WTC11 (cell line): ENCODE data around the gene RUNX2. TPM values are rescaled to one million over a fixed set of nuclear protein-coding genes. Genes with fewer than 3 reads are reported as not detected.

Source experiments
- ATAC-seq: fragments of 200-7000 bp; cut with Tn5 transposase; 2 replicates; pipeline ENCODE4 v1.10.0; 2021; ENCODE audit warnings: mild to moderate bottlenecking, moderate library complexity
- CTCF ChIA-PET: fragments of 300-600 bp; sonication (Branson Sonifier 250); formaldehyde crosslinking; loops from one replicate; lab custom pipeline; 2021; ENCODE audit warnings: antibody characterized with exemption; lab: Charles Lee
- POLR2A ChIA-PET: fragments of 350-600 bp; sonication (Branson Sonifier 250); formaldehyde crosslinking; loops from one replicate; lab custom pipeline; 2021; ENCODE audit warnings: antibody characterized with exemption; lab: Charles Lee
- DNase-seq: peaks from one replicate; pipeline ENCODE4 v3.0.0; 2021; ENCODE audit warnings: low spot score
- H3K27ac Mint-ChIP-seq: 2 replicates; pipeline ENCODE4 v1.8.0; 2021; ENCODE audit warnings: mixed read lengths
- H3K27me3 Mint-ChIP-seq: 2 replicates; pipeline ENCODE4 v1.8.0; 2021; ENCODE audit warnings: low read depth, mild to moderate bottlenecking, moderate library complexity, mixed read lengths
- H3K36me3 Mint-ChIP-seq: 2 replicates; pipeline ENCODE4 v1.8.0; 2021; ENCODE audit warnings: mixed read lengths
- H3K4me1 Mint-ChIP-seq: 2 replicates; pipeline ENCODE4 v1.8.0; 2022; ENCODE audit warnings: mixed read lengths
- H3K4me3 Mint-ChIP-seq: 2 replicates; pipeline ENCODE4 v1.8.0; 2021; ENCODE audit warnings: mild to moderate bottlenecking, moderate library complexity, mixed read lengths
- H3K9me3 Mint-ChIP-seq: 2 replicates; pipeline ENCODE4 v1.8.0; 2021; ENCODE audit warnings: mixed read lengths
- ELF4 ChIP-seq: sonication (generic); formaldehyde crosslinking; IDR thresholded peaks from 2 replicates; pipeline ENCODE4 v1.8.1; 2022; ENCODE audit warnings: low read depth, mild to moderate bottlenecking, moderate library complexity, missing genetic modification reagents
- ESRRA ChIP-seq: sonication (generic); formaldehyde crosslinking; IDR thresholded peaks from 2 replicates; pipeline ENCODE4 v1.8.1; 2022; ENCODE audit warnings: mild to moderate bottlenecking, missing genetic modification reagents, borderline replicate concordance
- FOXP1 ChIP-seq: sonication (generic); formaldehyde crosslinking; IDR thresholded peaks from 2 replicates; pipeline ENCODE4 v1.8.0; 2022; ENCODE audit warnings: missing genetic modification reagents, mild to moderate bottlenecking, moderate library complexity, borderline replicate concordance
- JAZF1 ChIP-seq: fragments of 250-450 bp; sonication (Bioruptor Pico); IDR thresholded peaks from 2 replicates; pipeline ENCODE4 v1.9.0; 2021; ENCODE audit warnings: moderate library complexity, mild to moderate bottlenecking, inconsistent platforms
- RORB ChIP-seq: fragments of 250-450 bp; sonication (Bioruptor Pico); IDR thresholded peaks from 2 replicates; pipeline ENCODE4 v1.9.0; 2021; ENCODE audit warnings: mild to moderate bottlenecking
- SOX15 ChIP-seq: fragments of 250-450 bp; sonication (Bioruptor Pico); IDR thresholded peaks from 2 replicates; pipeline ENCODE4 v1.9.0; 2021; ENCODE audit warnings: mild to moderate bottlenecking
- SP1 ChIP-seq: sonication (generic); formaldehyde crosslinking; conservative IDR thresholded peaks from 2 replicates; pipeline ENCODE4 v1.8.1; 2022; ENCODE audit warnings: missing genetic modification reagents
- TEAD4 ChIP-seq: sonication (generic); formaldehyde crosslinking; IDR thresholded peaks from 2 replicates; pipeline ENCODE4 v1.8.0; 2022; ENCODE audit warnings: mild to moderate bottlenecking, missing genetic modification reagents
- ZBTB21 ChIP-seq: sonication (generic); formaldehyde crosslinking; IDR thresholded peaks from 2 replicates; pipeline ENCODE4 v1.8.1; 2023; ENCODE audit warnings: mild to moderate bottlenecking, missing genetic modification reagents, borderline replicate concordance
- total RNA-seq: library from RNA; stranded (reverse); gene quantifications from 3 replicates; pipeline ENCODE4 v1.2.3, GENCODE V29; 2021
- TF ChIP-seq, protein P1 (sequence below): sonication (generic); formaldehyde crosslinking; IDR thresholded peaks from 2 replicates; pipeline ENCODE4 v1.8.1; 2022; ENCODE audit warnings: mild to moderate bottlenecking, missing genetic modification reagents, moderate library complexity, borderline replicate concordance
- TF ChIP-seq, protein P2 (sequence below): sonication (generic); formaldehyde crosslinking; IDR thresholded peaks from 2 replicates; pipeline ENCODE4 v1.8.0; 2022; ENCODE audit warnings: mild to moderate bottlenecking, missing genetic modification reagents
- TF ChIP-seq, protein P3 (sequence below): sonication (generic); formaldehyde crosslinking; IDR thresholded peaks from 2 replicates; pipeline ENCODE4 v1.8.0; 2023; ENCODE audit warnings: mild to moderate bottlenecking, missing genetic modification reagents
- TF ChIP-seq, protein P4 (sequence below): sonication (generic); formaldehyde crosslinking; IDR thresholded peaks from 2 replicates; pipeline ENCODE4 v1.8.0; 2022; ENCODE audit warnings: mild to moderate bottlenecking, missing genetic modification reagents
- TF ChIP-seq, protein P5 (sequence below): sonication (generic); formaldehyde crosslinking; IDR thresholded peaks from 2 replicates; pipeline ENCODE4 v1.8.1; 2022; ENCODE audit warnings: low read depth, missing genetic modification reagents, borderline replicate concordance
- TF ChIP-seq, protein P6 (sequence below): fragments of 250-450 bp; sonication (Bioruptor Pico); IDR thresholded peaks from 2 replicates; pipeline ENCODE4 v1.9.0; 2021; ENCODE audit warnings: mild to moderate bottlenecking

Gene RUNX2
- total RNA-seq, 1 experiment from 2014 or later = 0.28 TPM

DNA sequence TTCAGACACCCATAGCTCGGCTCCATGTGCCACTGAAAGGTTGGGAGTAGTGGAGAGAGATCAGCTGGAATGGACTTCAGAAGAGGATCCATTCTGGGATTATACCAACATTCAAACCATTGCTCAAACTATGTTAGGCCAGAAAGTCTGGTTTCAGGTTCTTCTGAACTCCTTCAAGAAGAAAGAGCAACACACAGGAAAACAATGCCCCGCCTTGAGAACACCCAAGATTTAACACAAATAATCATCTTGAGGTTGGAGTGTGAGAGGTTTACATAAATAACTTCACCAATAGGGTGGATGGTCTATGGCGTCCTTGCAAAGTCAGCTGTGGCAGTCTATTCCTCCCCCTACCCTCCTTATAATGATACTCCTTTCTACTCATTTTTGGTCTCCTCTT lies 261.2 kb downstream of the RUNX2 start:
- Mint-ChIP-seq H3K4me3 (no peak overlapping the region), H3K27ac (no peak overlapping the region), H3K9me3 (no peaks in the 10 kb centered on the region), H3K27me3 (no peaks in the 10 kb centered on the region), H3K36me3 (no peaks in the 10 kb centered on the region), H3K4me1 (peaks cover 18% of the 10 kb centered on the region)
- no peak for TF ChIP-seq RORB
- TF ChIP-seq ZBTB21 (CRISPR knock-in tag) = no peak
- TF ChIP-seq, protein P1, sequence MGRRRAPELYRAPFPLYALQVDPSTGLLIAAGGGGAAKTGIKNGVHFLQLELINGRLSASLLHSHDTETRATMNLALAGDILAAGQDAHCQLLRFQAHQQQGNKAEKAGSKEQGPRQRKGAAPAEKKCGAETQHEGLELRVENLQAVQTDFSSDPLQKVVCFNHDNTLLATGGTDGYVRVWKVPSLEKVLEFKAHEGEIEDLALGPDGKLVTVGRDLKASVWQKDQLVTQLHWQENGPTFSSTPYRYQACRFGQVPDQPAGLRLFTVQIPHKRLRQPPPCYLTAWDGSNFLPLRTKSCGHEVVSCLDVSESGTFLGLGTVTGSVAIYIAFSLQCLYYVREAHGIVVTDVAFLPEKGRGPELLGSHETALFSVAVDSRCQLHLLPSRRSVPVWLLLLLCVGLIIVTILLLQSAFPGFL (CRISPR knock-in tag) = no peak
- TF ChIP-seq SP1 (CRISPR knock-in tag) = no peak
- TF ChIP-seq, protein P2, sequence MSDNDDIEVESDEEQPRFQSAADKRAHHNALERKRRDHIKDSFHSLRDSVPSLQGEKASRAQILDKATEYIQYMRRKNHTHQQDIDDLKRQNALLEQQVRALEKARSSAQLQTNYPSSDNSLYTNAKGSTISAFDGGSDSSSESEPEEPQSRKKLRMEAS (CRISPR knock-in tag) = no peak
- TF ChIP-seq JAZF1 (CRISPR knock-in tag) = no peak
- TF ChIP-seq ESRRA (CRISPR knock-in tag) = no peak
- TF ChIP-seq, protein P3, sequence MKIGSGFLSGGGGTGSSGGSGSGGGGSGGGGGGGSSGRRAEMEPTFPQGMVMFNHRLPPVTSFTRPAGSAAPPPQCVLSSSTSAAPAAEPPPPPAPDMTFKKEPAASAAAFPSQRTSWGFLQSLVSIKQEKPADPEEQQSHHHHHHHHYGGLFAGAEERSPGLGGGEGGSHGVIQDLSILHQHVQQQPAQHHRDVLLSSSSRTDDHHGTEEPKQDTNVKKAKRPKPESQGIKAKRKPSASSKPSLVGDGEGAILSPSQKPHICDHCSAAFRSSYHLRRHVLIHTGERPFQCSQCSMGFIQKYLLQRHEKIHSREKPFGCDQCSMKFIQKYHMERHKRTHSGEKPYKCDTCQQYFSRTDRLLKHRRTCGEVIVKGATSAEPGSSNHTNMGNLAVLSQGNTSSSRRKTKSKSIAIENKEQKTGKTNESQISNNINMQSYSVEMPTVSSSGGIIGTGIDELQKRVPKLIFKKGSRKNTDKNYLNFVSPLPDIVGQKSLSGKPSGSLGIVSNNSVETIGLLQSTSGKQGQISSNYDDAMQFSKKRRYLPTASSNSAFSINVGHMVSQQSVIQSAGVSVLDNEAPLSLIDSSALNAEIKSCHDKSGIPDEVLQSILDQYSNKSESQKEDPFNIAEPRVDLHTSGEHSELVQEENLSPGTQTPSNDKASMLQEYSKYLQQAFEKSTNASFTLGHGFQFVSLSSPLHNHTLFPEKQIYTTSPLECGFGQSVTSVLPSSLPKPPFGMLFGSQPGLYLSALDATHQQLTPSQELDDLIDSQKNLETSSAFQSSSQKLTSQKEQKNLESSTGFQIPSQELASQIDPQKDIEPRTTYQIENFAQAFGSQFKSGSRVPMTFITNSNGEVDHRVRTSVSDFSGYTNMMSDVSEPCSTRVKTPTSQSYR (CRISPR knock-in tag) = no peak
- no peak for TF ChIP-seq SOX15 (CRISPR knock-in tag)
- TF ChIP-seq, protein P4, sequence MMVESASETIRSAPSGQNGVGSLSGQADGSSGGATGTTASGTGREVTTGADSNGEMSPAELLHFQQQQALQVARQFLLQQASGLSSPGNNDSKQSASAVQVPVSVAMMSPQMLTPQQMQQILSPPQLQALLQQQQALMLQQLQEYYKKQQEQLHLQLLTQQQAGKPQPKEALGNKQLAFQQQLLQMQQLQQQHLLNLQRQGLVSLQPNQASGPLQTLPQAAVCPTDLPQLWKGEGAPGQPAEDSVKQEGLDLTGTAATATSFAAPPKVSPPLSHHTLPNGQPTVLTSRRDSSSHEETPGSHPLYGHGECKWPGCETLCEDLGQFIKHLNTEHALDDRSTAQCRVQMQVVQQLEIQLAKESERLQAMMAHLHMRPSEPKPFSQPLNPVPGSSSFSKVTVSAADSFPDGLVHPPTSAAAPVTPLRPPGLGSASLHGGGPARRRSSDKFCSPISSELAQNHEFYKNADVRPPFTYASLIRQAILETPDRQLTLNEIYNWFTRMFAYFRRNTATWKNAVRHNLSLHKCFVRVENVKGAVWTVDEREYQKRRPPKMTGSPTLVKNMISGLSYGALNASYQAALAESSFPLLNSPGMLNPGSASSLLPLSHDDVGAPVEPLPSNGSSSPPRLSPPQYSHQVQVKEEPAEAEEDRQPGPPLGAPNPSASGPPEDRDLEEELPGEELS (CRISPR knock-in tag) = no peak
- no peak for TF ChIP-seq ELF4 (CRISPR knock-in tag)
- TF ChIP-seq, protein P5, sequence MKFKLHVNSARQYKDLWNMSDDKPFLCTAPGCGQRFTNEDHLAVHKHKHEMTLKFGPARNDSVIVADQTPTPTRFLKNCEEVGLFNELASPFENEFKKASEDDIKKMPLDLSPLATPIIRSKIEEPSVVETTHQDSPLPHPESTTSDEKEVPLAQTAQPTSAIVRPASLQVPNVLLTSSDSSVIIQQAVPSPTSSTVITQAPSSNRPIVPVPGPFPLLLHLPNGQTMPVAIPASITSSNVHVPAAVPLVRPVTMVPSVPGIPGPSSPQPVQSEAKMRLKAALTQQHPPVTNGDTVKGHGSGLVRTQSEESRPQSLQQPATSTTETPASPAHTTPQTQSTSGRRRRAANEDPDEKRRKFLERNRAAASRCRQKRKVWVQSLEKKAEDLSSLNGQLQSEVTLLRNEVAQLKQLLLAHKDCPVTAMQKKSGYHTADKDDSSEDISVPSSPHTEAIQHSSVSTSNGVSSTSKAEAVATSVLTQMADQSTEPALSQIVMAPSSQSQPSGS (CRISPR knock-in tag) = no peak
- TF ChIP-seq FOXP1 (CRISPR knock-in tag) = no peak
- ATAC-seq = no peak
- ChIA-PET POLR2A (interaction anchor here (0.9 kb wide), 1 partner anchor 222 kb away, joined by 3 read pairs; no protein-coding TSS in a partner anchor), CTCF (no interaction called here)
- no peak for DNase-seq

DNA sequence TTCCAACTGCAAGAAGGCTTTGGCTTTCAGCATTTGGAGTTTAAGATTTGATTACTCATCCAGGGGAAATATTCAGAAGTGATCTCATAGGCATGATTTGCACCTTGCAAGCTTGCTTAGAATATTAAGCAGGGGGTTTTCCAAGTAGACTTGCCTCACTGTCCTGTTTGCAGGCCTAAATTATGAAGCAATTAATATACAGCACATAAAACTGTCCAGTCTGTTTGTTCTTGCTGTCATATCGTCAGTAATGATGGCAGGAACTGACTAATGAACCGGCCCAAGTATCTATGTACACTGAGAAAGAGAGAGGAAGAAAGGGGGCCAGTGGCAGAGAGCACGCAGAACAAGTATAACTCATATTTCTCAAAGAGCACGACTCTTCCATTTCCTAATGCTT lies 262.1 kb downstream of the RUNX2 start:
- no peak for DNase-seq
- ChIA-PET CTCF (no interaction called here), POLR2A (no interaction called here)
- no peak for ATAC-seq
- TF ChIP-seq TEAD4 (CRISPR knock-in tag) = no peak
- TF ChIP-seq, protein P6, sequence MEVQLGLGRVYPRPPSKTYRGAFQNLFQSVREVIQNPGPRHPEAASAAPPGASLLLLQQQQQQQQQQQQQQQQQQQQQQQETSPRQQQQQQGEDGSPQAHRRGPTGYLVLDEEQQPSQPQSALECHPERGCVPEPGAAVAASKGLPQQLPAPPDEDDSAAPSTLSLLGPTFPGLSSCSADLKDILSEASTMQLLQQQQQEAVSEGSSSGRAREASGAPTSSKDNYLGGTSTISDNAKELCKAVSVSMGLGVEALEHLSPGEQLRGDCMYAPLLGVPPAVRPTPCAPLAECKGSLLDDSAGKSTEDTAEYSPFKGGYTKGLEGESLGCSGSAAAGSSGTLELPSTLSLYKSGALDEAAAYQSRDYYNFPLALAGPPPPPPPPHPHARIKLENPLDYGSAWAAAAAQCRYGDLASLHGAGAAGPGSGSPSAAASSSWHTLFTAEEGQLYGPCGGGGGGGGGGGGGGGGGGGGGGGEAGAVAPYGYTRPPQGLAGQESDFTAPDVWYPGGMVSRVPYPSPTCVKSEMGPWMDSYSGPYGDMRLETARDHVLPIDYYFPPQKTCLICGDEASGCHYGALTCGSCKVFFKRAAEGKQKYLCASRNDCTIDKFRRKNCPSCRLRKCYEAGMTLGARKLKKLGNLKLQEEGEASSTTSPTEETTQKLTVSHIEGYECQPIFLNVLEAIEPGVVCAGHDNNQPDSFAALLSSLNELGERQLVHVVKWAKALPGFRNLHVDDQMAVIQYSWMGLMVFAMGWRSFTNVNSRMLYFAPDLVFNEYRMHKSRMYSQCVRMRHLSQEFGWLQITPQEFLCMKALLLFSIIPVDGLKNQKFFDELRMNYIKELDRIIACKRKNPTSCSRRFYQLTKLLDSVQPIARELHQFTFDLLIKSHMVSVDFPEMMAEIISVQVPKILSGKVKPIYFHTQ (CRISPR knock-in tag) = no peak
- Mint-ChIP-seq H3K36me3 (no peaks in the 10 kb centered on the region), H3K4me1 (peaks cover 18% of the 10 kb centered on the region), H3K9me3 (no peaks in the 10 kb centered on the region), H3K27me3 (no peaks in the 10 kb centered on the region), H3K27ac (no peak overlapping the region), H3K4me3 (no peak overlapping the region)
